DOHH2 (cell line): ENCODE results near the gene PIGZ.
A peak's percentile ranks its signal among the peaks of the same experiment; 100 is the strongest.

ENCODE experiments used
- H3F3A ChIP-seq: fragments of 200-600 bp; sonication (generic), shearing (Covaris generic); 2 replicates; pipeline ENCODE4 v1.6.0; 2016; ENCODE audit warnings: antibody characterized with exemption, mild to moderate bottlenecking; ENCODE audit not compliant: control insufficient read depth, insufficient read depth
- H3K27ac ChIP-seq: fragments of 200-600 bp; sonication (generic); 2 replicates; pipeline ENCODE4 v1.5.1; 2014; ENCODE audit warnings: low read depth, mild to moderate bottlenecking, low read length, moderate library complexity
- H3K27me3 ChIP-seq: fragments of 200-600 bp; sonication (generic); 2 replicates; pipeline ENCODE4 v1.6.1; 2014; ENCODE audit warnings: mild to moderate bottlenecking, low read length, mixed read lengths; ENCODE audit not compliant: control insufficient read depth
- H3K36me3 ChIP-seq: fragments of 200-600 bp; sonication (generic); 2 replicates; pipeline ENCODE4 v1.6.1; 2014; ENCODE audit warnings: mild to moderate bottlenecking, low read length, moderate library complexity, mixed read lengths; ENCODE audit not compliant: control insufficient read depth
- H3K4me1 ChIP-seq: fragments of 200-600 bp; sonication (generic); 2 replicates; pipeline ENCODE4 v1.6.1; 2014; ENCODE audit warnings: mild to moderate bottlenecking, low read length, mixed read lengths; ENCODE audit not compliant: control insufficient read depth
- H3K4me2 ChIP-seq: fragments of 200-600 bp; sonication (generic); 2 replicates; pipeline ENCODE4 v1.6.0; 2014; ENCODE audit warnings: mild to moderate bottlenecking, low read length, moderate library complexity
- H3K4me3 ChIP-seq: fragments of 200-600 bp; sonication (generic); 2 replicates; pipeline ENCODE4 v1.5.1; 2014; ENCODE audit warnings: mild to moderate bottlenecking, low read length, mixed read lengths
- H3K79me2 ChIP-seq: fragments of 200-600 bp; sonication (generic); 2 replicates; pipeline ENCODE4 v1.6.1; 2014; ENCODE audit warnings: mild to moderate bottlenecking, low read length, mixed read lengths; ENCODE audit not compliant: control insufficient read depth
- H3K9me2 ChIP-seq: fragments of 200-600 bp; sonication (generic); replicated peaks from 2 replicates; pipeline ENCODE4 v1.6.1; 2014; ENCODE audit warnings: mild to moderate bottlenecking, low read length, mixed read lengths; ENCODE audit not compliant: control insufficient read depth
- H3K9me3 ChIP-seq: fragments of 200-600 bp; sonication (generic); 2 replicates; pipeline ENCODE4 v1.6.1; 2014; ENCODE audit warnings: antibody characterized with exemption, low read length, mixed read lengths; ENCODE audit not compliant: control insufficient read depth, insufficient read depth
- H4K20me1 ChIP-seq: fragments of 200-600 bp; sonication (generic); 2 replicates; pipeline ENCODE4 v1.6.0; 2014; ENCODE audit warnings: low read depth, mild to moderate bottlenecking, antibody characterized with exemption, low read length, moderate library complexity; ENCODE audit not compliant: control insufficient read depth, insufficient read depth
- CTCF ChIP-seq: fragments of 200-600 bp; sonication (generic); IDR thresholded peaks from one replicate; pipeline ENCODE4 v1.5.1; 2014; ENCODE audit warnings: antibody characterized with exemption, mild to moderate bottlenecking, low read depth, low read length; ENCODE audit not compliant: poor library complexity, severe bottlenecking
- EZH2phosphoT487 ChIP-seq: fragments of 200-600 bp; sonication (generic); IDR thresholded peaks from 2 replicates; pipeline ENCODE4 v1.6.1; 2017; ENCODE audit warnings: borderline replicate concordance, mild to moderate bottlenecking, antibody characterized with exemption, low read length, moderate library complexity, mixed read lengths

PIGZ gene

GRCh38 chr3:196938576-196938975, 30.1 kb downstream of the PIGZ start:
- H3K4me2 ChIP-seq = no peak overlapping the region
- H3K9me3 ChIP-seq = no peaks in the 10 kb centered on the region
- H3K27me3 ChIP-seq = no peaks in the 10 kb centered on the region
- no peaks in the 10 kb centered on the region for H3K9me2 ChIP-seq
- peaks cover 87% of the 10 kb centered on the region for H3K36me3 ChIP-seq
- TF ChIP-seq EZH2phosphoT487 (no peak), CTCF (no peak)
- no peak overlapping the region for H3K27ac ChIP-seq
- no peak overlapping the region for H3K4me3 ChIP-seq
- peaks cover 5% of the 10 kb centered on the region; the same call in 1 of the 2 replicates for H3F3A ChIP-seq
- peaks cover 14% of the 10 kb centered on the region for H4K20me1 ChIP-seq
- H3K4me1 ChIP-seq = peaks cover 20% of the 10 kb centered on the region
- H3K79me2 ChIP-seq = peaks cover 64% of the 10 kb centered on the region

GRCh38 chr3:196938124-196938523, 30.5 kb downstream of the PIGZ start:
- H3K27ac ChIP-seq = no peak overlapping the region
- H3K9me2 ChIP-seq = no peaks in the 10 kb centered on the region
- no peak overlapping the region for H3K4me2 ChIP-seq
- no peak for TF ChIP-seq CTCF
- TF ChIP-seq EZH2phosphoT487 = no peak
- H3F3A ChIP-seq = peaks cover 5% of the 10 kb centered on the region; the same call in 1 of the 2 replicates
- no peaks in the 10 kb centered on the region for H3K27me3 ChIP-seq
- H3K4me3 ChIP-seq = no peak overlapping the region
- peaks cover 60% of the 10 kb centered on the region for H3K79me2 ChIP-seq
- peaks cover 86% of the 10 kb centered on the region for H3K36me3 ChIP-seq
- peaks cover 18% of the 10 kb centered on the region for H3K4me1 ChIP-seq
- peaks cover 11% of the 10 kb centered on the region for H4K20me1 ChIP-seq
- H3K9me3 ChIP-seq = no peaks in the 10 kb centered on the region

DNA sequence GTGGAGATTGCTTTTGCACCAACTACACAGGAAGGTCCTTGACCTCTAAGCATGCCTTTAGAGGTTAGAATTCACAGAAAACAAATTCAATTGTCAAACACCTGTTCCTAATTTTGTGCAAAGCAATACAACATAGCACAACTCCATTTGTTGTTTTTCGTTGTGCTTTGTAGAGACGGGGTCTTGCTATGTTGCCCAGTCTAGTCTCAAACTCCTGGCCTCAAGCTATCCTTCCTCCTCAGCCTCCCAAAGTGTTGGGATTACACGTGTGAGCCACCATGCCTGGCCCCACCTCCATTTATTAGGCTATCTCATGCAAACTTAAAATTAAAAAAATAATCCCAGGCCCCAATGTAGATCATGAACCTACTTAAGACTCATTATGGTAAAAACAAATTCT, 32.3 kb downstream of the PIGZ start:
- peaks cover 9% of the 10 kb centered on the region for H3F3A ChIP-seq
- H3K9me2 ChIP-seq = no peaks in the 10 kb centered on the region
- H3K4me1 ChIP-seq = peaks cover 30% of the 10 kb centered on the region
- peaks cover 9% of the 10 kb centered on the region for H4K20me1 ChIP-seq
- peaks cover 43% of the 10 kb centered on the region for H3K79me2 ChIP-seq
- no peak overlapping the region for H3K27ac ChIP-seq
- no peak for TF ChIP-seq CTCF
- no peak for TF ChIP-seq EZH2phosphoT487
- no peaks in the 10 kb centered on the region for H3K27me3 ChIP-seq
- H3K9me3 ChIP-seq = no peaks in the 10 kb centered on the region
- no peak overlapping the region for H3K4me3 ChIP-seq
- H3K4me2 ChIP-seq = no peak overlapping the region
- H3K36me3 ChIP-seq = peaks cover 90% of the 10 kb centered on the region

- Histone ChIP-seq H3K27me3 (no peaks in the 10 kb centered on the region), H3K9me2 (no peaks in the 10 kb centered on the region), H3K9me3 (no peaks in the 10 kb centered on the region), H3K4me3 (no peak overlapping the region), H4K20me1 (no peaks in the 10 kb centered on the region), H3K79me2 (peaks cover 6% of the 10 kb centered on the region), H3K36me3 (peaks cover 80% of the 10 kb centered on the region), H3F3A (peaks cover 9% of the 10 kb centered on the region), H3K4me2 (no peak overlapping the region), H3K27ac (0 out of 2 replicates have a peak overlapping the region, but pooled peaks have one; percentile 5), H3K4me1 (peaks cover 24% of the 10 kb centered on the region)
- TF ChIP-seq EZH2phosphoT487 = no peak
- no peak for TF ChIP-seq CTCF
These were observed 36.0 kb downstream of the PIGZ start for GRCh38 chr3:196932600-196932999.
